HEK293 (cell line): ENCODE results near the gene PLCB3.

Experiments
- CTCF ChIA-PET: fragments of 350-600 bp; formaldehyde crosslinking; extraction: SDS; loops from one replicate; lab custom pipeline; 2021; ENCODE audit warnings: antibody characterized with exemption; lab: Yijun Ruan, JAX
- POLR2A ChIA-PET: fragments of 300-600 bp; formaldehyde crosslinking; extraction: SDS; loops from one replicate; lab custom pipeline; 2020; ENCODE audit warnings: antibody characterized with exemption, inconsistent platforms; lab: Yijun Ruan, JAX
- H3K27ac ChIP-seq: fragments of 200-500 bp; sonication (Bioruptor generic); 2 replicates; pipeline ENCODE4 v1.5.1; 2014; ENCODE audit warnings: low read depth, low read length, control low read depth, inconsistent platforms; ENCODE audit errors: extremely low read depth
- H3K36me3 ChIP-seq, 2 experiments: fragments of 200-500 bp in 1 of 2; sonication (Bioruptor generic) in 1 of 2; 1 replicate in 1 of 2; 2 replicates in 1 of 2; pipeline ENCODE4 v1.5.1; 2014 to 2017; ENCODE audit warnings: inconsistent platforms in 2 of 2, low read length in 2 of 2; ENCODE audit not compliant: control insufficient read depth in 2 of 2, insufficient read depth in 1 of 2
- H3K4me1 ChIP-seq: fragments of 200-500 bp; sonication (Bioruptor generic); 2 replicates; pipeline ENCODE4 v1.5.1; 2014; ENCODE audit warnings: mild to moderate bottlenecking, low read length, inconsistent platforms; ENCODE audit not compliant: control insufficient read depth, insufficient read depth
- H3K4me3 ChIP-seq: 2 replicates; pipeline ENCODE4 v1.5.1; 2011; ENCODE audit warnings: low read depth, mild to moderate bottlenecking, control low read depth, low read length, moderate library complexity
- H3K9me3 ChIP-seq: fragments of 200-500 bp; sonication (Bioruptor generic); 2 replicates; pipeline ENCODE4 v1.5.1; 2014; ENCODE audit warnings: low read depth, low read length, inconsistent platforms; ENCODE audit not compliant: control insufficient read depth, insufficient read depth
- IKZF3 ChIP-seq: fragments of 450-650 bp; IDR thresholded peaks from 2 replicates; pipeline ENCODE4 v1.5.0; 2018; ENCODE audit warnings: missing biosample characterization, mild to moderate bottlenecking, missing genetic modification characterization, moderate library complexity
- OVOL3 ChIP-seq: fragments of 450-650 bp; formaldehyde crosslinking; IDR thresholded peaks from 2 replicates; pipeline ENCODE4 v1.5.1; 2016; ENCODE audit warnings: missing biosample characterization, missing genetic modification characterization
- PBX3 ChIP-seq: sonication (generic); formaldehyde crosslinking; IDR thresholded peaks from 2 replicates; pipeline ENCODE4 v1.8.1; 2022; ENCODE audit warnings: mild to moderate bottlenecking, moderate library complexity, missing genetic modification reagents
- SCRT2 ChIP-seq: fragments of 450-650 bp; formaldehyde crosslinking; IDR thresholded peaks from 2 replicates; pipeline ENCODE4 v1.5.1; 2016; ENCODE audit warnings: missing biosample characterization, missing genetic modification characterization
- TRIM28 ChIP-seq: IDR thresholded peaks from 2 replicates; pipeline ENCODE4 v1.6.1; 2011; ENCODE audit warnings: low read length, control low read depth, borderline replicate concordance
- ZBTB20 ChIP-seq: fragments of 450-650 bp; formaldehyde crosslinking; IDR thresholded peaks from 2 replicates; pipeline ENCODE4 v1.5.1; 2016; ENCODE audit warnings: missing biosample characterization, missing genetic modification characterization
- ZBTB48 ChIP-seq: fragments of 450-650 bp; formaldehyde crosslinking; IDR thresholded peaks from 2 replicates; pipeline ENCODE4 v1.5.1; 2016; ENCODE audit warnings: missing biosample characterization, missing genetic modification characterization
- ZBTB7A ChIP-seq: fragments of 450-650 bp; formaldehyde crosslinking; IDR thresholded peaks from 2 replicates; pipeline ENCODE4 v1.5.1; 2016; ENCODE audit warnings: low read depth, missing biosample characterization, missing genetic modification characterization
- ZNF114 ChIP-seq: fragments of 450-650 bp; formaldehyde crosslinking; IDR thresholded peaks from 2 replicates; pipeline ENCODE4 v1.5.0; 2017; ENCODE audit warnings: missing biosample characterization, missing genetic modification characterization
- ZNF157 ChIP-seq: fragments of 450-650 bp; formaldehyde crosslinking; IDR thresholded peaks from 2 replicates; pipeline ENCODE4 v1.5.1; 2016; ENCODE audit warnings: missing biosample characterization, missing genetic modification characterization
- ZNF23 ChIP-seq: fragments of 450-650 bp; formaldehyde crosslinking; IDR thresholded peaks from 2 replicates; pipeline ENCODE4 v1.5.1; 2016; ENCODE audit warnings: missing biosample characterization, missing genetic modification characterization, borderline replicate concordance
- ZNF248 ChIP-seq: fragments of 450-650 bp; formaldehyde crosslinking; IDR thresholded peaks from 2 replicates; pipeline ENCODE4 v1.5.1; 2017; ENCODE audit warnings: missing biosample characterization, missing genetic modification characterization
- ZNF280D ChIP-seq: fragments of 450-650 bp; formaldehyde crosslinking; IDR thresholded peaks from 2 replicates; pipeline ENCODE4 v1.5.1; 2016; ENCODE audit warnings: missing biosample characterization, missing genetic modification characterization
- ZNF398 ChIP-seq: fragments of 450-650 bp; formaldehyde crosslinking; IDR thresholded peaks from 2 replicates; pipeline ENCODE4 v1.5.1; 2017; ENCODE audit warnings: missing biosample characterization, missing genetic modification characterization
- ZNF473 ChIP-seq: fragments of 450-650 bp; formaldehyde crosslinking; IDR thresholded peaks from 2 replicates; pipeline ENCODE4 v1.5.1; 2017; ENCODE audit warnings: missing biosample characterization, missing genetic modification characterization
- ZNF544 ChIP-seq: fragments of 450-650 bp; formaldehyde crosslinking; IDR thresholded peaks from 2 replicates; pipeline ENCODE4 v1.5.0; 2017; ENCODE audit warnings: missing biosample characterization, missing genetic modification characterization
- ZNF548 ChIP-seq: fragments of 450-650 bp; formaldehyde crosslinking; IDR thresholded peaks from 2 replicates; pipeline ENCODE4 v1.5.1; 2016; ENCODE audit warnings: missing biosample characterization, missing genetic modification characterization
- ZNF549 ChIP-seq: fragments of 450-650 bp; IDR thresholded peaks from 2 replicates; pipeline ENCODE4 v1.5.1; 2018; ENCODE audit warnings: missing biosample characterization, missing genetic modification characterization, mild to moderate bottlenecking, inconsistent platforms, moderate library complexity
- ZNF561 ChIP-seq: fragments of 450-650 bp; IDR thresholded peaks from 2 replicates; pipeline ENCODE4 v1.5.1; 2018; ENCODE audit warnings: missing biosample characterization, missing genetic modification characterization, borderline replicate concordance
- ZNF707 ChIP-seq: fragments of 450-650 bp; formaldehyde crosslinking; IDR thresholded peaks from 2 replicates; pipeline ENCODE4 v1.5.1; 2016; ENCODE audit warnings: missing biosample characterization, missing genetic modification characterization
- ZNF777 ChIP-seq: fragments of 450-650 bp; formaldehyde crosslinking; IDR thresholded peaks from 2 replicates; pipeline ENCODE4 v1.5.1; 2017; ENCODE audit warnings: missing biosample characterization, missing genetic modification characterization, borderline replicate concordance
- TF ChIP-seq, protein P1 (sequence below): fragments of 450-650 bp; formaldehyde crosslinking; optimal IDR thresholded peaks from 2 replicates; pipeline ENCODE3; 2016; ENCODE audit warnings: missing biosample characterization, mild to moderate bottlenecking, missing genetic modification characterization
- TF ChIP-seq, protein P2 (sequence below): IDR thresholded peaks from 2 replicates; pipeline ENCODE4 v1.6.1; 2011; ENCODE audit warnings: mild to moderate bottlenecking, low read depth, low read length, borderline replicate concordance

The PLCB3 gene

DNA sequence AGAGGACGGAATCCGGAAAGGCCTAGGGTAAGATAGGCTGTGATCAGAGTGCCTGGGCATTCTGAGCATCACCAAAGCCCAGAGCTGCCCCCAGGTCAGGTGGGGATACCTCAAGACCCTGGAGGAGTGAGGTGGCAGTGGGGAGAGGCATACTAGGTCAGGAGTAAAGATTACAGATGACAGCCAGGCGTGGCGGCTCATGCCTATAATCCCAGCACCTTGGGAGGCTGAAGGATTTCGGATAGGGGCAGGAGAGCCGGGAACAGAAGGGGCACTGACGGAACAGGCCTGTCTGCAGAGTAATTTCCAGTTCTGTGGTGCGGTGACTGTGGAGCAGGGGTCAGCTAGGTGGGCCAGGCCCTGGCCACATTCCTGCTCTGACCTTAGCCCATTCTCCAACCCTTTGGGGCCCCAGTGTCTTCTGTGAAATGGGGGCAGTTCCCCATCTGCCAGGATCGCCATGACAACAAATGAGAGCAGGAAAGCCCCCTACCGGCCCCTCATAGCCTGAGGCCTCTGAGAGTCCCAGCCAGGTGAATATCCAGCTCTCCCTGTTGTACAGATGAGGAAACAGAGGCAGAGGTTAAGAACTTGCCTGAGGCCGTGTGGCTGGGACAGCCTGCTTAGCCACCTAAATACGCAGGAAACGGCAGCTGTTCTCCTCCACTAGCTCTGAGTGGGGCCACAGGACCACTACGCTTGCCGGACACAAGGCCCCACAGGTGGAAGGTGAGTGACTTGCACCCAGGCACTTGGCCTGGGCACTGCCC, 23.9 kb downstream of the PLCB3 start:
- peaks cover 0 to 45% of the 10 kb centered on the region in 2 experiments; a peak in 2 of 3 replicates for H3K36me3 ChIP-seq
- POLR2A ChIA-PET: interaction anchor here (0.7 to 1.1 kb wide), 4 partner anchors 9 to 70 kb away, joined by 3 read pairs; partner anchors contain the start of gene BAD
- CTCF ChIA-PET: interaction anchor here (0.6 to 1.8 kb wide), 9 partner anchors 10 to 364 kb away, joined by 3 to 9 read pairs (median 4); partner anchors contain the start of gene PLCB3

DNA sequence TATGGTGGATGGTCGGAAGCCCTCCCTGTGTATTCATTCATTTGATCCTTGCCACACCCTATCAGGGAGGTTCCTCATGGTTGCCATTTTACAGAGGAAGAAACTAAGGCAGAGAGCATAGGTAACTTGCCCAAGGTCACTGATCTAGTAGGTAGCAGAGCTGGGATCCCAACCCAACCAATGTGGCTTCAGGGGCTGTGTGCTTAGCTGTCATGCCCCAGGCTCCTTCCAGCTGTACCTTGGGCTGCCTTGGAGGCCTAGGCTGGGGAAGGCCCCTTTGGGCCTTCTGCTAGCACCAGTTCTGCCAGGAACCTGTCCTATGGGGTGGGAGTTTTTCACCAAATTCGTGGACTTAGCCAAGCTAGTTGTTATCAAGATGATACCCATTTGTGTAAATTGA, 24.5 kb downstream of the PLCB3 start:
- no peaks in the 10 kb centered on the region for H3K9me3 ChIP-seq
- H3K4me1 ChIP-seq: no peaks in the 10 kb centered on the region
- H3K36me3 ChIP-seq: peaks cover 0 to 45% of the 10 kb centered on the region in 2 experiments; a peak in 2 of 3 replicates
- TF ChIP-seq ZBTB48 (tag by site-specific recombination): no peak
- no peak for TF ChIP-seq ZNF473
- TF ChIP-seq, protein P1, sequence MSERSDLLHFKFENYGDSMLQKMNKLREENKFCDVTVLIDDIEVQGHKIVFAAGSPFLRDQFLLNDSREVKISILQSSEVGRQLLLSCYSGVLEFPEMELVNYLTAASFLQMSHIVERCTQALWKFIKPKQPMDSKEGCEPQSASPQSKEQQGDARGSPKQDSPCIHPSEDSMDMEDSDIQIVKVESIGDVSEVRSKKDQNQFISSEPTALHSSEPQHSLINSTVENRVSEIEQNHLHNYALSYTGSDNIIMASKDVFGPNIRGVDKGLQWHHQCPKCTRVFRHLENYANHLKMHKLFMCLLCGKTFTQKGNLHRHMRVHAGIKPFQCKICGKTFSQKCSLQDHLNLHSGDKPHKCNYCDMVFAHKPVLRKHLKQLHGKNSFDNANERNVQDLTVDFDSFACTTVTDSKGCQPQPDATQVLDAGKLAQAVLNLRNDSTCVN (tag by site-specific recombination): no peak
- TF ChIP-seq ZNF561 (tag by site-specific recombination): no peak
- TF ChIP-seq, protein P2, sequence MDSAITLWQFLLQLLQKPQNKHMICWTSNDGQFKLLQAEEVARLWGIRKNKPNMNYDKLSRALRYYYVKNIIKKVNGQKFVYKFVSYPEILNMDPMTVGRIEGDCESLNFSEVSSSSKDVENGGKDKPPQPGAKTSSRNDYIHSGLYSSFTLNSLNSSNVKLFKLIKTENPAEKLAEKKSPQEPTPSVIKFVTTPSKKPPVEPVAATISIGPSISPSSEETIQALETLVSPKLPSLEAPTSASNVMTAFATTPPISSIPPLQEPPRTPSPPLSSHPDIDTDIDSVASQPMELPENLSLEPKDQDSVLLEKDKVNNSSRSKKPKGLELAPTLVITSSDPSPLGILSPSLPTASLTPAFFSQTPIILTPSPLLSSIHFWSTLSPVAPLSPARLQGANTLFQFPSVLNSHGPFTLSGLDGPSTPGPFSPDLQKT: no peak
- no peak for TF ChIP-seq ZNF544 (tag by site-specific recombination)
- no peak for TF ChIP-seq ZNF548
- no peak overlapping the region for H3K27ac ChIP-seq
- CTCF ChIA-PET: interaction anchor here (1.0 to 1.8 kb wide), 7 partner anchors 9 to 69 kb away, joined by 3 to 9 read pairs (median 3); partner anchors contain the start of gene PLCB3
- POLR2A ChIA-PET: interaction anchor here (0.7 to 1.1 kb wide), 3 partner anchors 9 to 70 kb away, joined by 3 read pairs; partner anchors contain the start of gene BAD
- H3K4me3 ChIP-seq: no peak overlapping the region

More for the DNA sequence above, 23.9 kb downstream of the PLCB3 start:
- TF ChIP-seq ZNF280D (tag by site-specific recombination) (no peak), ZBTB7A (tag by site-specific recombination) (no peak), ZNF398 (tag by site-specific recombination) (no peak), ZNF23 (no peak), ZNF549 (tag by site-specific recombination) (no peak), PBX3 (no peak), IKZF3 (no peak), ZBTB20 (tag by site-specific recombination) (no peak), SCRT2 (tag by site-specific recombination) (no peak), ZNF114 (tag by site-specific recombination) (no peak), OVOL3 (tag by site-specific recombination) (no peak), ZNF707 (tag by site-specific recombination) (no peak), ZNF157 (tag by site-specific recombination) (no peak), ZNF777 (tag by site-specific recombination) (no peak), TRIM28 (no peak), ZNF248 (no peak)
- Histone ChIP-seq H3K4me1 (no peaks in the 10 kb centered on the region), H3K27ac (no peak overlapping the region), H3K9me3 (no peaks in the 10 kb centered on the region), H3K4me3 (no peak overlapping the region)
